Measurements from ENCODE around the gene CORO2A. TPM values are rescaled to one million over a fixed set of nuclear protein-coding genes. Genes with fewer than 3 reads are reported as not detected.

Gene CORO2A
- total and polyA plus RNA-seq, 2 of the 13 experiments (the other 11 are each of a cell fraction or from before 2014, with no cell fraction given), result 14.4 to 15.3 TPM

DNA sequence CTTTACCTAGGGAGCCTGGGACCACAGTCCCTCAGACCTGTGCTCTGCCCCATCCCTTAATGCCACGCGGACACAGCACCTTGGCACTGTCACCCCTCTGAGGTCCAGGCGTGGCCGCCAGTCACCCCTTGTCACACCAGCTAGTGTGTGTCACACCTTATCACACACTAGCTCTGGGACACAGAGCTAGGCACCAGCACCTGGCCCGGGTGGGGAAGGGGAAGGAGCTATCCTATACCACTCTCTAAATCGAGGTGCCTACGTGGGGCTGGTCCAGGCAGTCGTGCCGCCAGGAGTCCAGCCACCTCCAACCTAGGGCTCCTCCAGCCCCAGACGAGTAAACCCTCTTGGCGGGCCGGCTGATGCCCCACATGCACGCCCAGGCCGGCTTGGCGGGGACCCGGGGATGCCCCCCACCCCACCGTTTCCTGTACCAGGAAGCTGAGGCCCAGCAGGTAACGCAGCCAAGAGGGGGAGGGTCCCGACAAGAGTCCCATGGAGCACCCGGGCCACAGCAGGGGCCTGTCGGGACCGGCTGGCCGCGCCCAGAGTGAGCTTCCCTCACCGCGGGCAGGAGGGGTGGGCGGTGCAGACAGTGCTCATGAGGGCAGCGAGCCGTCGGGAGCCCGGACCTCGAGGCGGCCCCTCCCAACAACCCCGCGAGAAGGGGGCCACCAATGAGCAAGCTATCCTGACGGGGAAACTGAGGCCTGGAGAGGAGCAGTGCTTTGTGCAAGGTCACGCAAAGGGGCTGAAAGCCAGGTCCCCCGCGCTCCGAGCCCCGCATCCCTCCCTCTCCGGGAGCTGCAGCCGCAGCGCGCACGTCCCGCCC is 550 bp downstream of the CORO2A start:
- ChIA-PET POLR2A (interaction anchor here (0.9 to 3.6 kb wide), 10 partner anchors 9 to 209 kb away, joined by 3 to 24 read pairs (median 6); partner anchors contain the start of genes ANP32B, NANS, TBC1D2 and TRIM14), CTCF (ENCODE audit: low intra/inter-chr PET ratio, low total read pairs) (interaction anchor here (1.0 to 1.9 kb wide), 2 partner anchors 72 kb away, joined by 3 to 8 read pairs; no protein-coding TSS in a partner anchor)
- no peaks in the 10 kb centered on the region for H3K9me3 ChIP-seq (ENCODE audit: low read length)
- no peak for FAIRE-seq
- no peaks in the 10 kb centered on the region for H4K20me1 ChIP-seq (ENCODE audit: insufficient read depth, low read length)
- peak overlapping the region; percentile 68 for H3K27ac ChIP-seq (ENCODE audit: extremely low read length, insufficient read depth, low read length)
- ATAC-seq, result peak; percentile 61
- H3K27me3 ChIP-seq (ENCODE audit: control insufficient read depth in 1 of 2, insufficient read depth in 2 of 2, low read length in 2 of 2), result no peaks in the 10 kb centered on the region
- intact Hi-C loops (cut with micrococcal nuclease; ENCODE audit: unreplicated experiment) (loop anchor here (1.0 to 5.0 kb wide), 5 partner anchors 15 to 115 kb away; partner anchors contain the start of gene TRIM14), in situ Hi-C loops (cut with HindIII; ENCODE audit: extremely low pct_ligation_motif_present, low pct_unique_long_range_greater_than_20kb) (loop anchor here (5.0 kb wide), 1 partner anchor 75 kb away; the partner anchor contains the start of gene TRIM14)
- no TSS peak for BruUV-seq (replicated peaks)
- H2AFZ ChIP-seq (ENCODE audit: low read length), result no peak overlapping the region
- peak overlapping the region; percentile 81 to 98 (median 84) for H3K4me3 ChIP-seq (replicated peaks in 1 of 3; ENCODE audit: insufficient read depth in 1 of 3, low read depth in 2 of 3, low read length in 3 of 3)
- no peaks in the 10 kb centered on the region for H3K36me3 ChIP-seq (replicated peaks in 1 of 2; ENCODE audit: control insufficient read depth in 1 of 2, insufficient read depth in 2 of 2, low read length in 2 of 2)
- H3K79me2 ChIP-seq (ENCODE audit: insufficient read depth, low read length), result peaks cover 42% of the 10 kb centered on the region
- H3K9ac ChIP-seq (ENCODE audit: insufficient read depth, low read depth, low read length), result peak overlapping the region; percentile 79
- H3K4me1 ChIP-seq (ENCODE audit: insufficient read depth, low read length), result peaks cover 44% of the 10 kb centered on the region
- peak overlapping the region; percentile 85 for H3K4me2 ChIP-seq (ENCODE audit: low read depth, low read length)
- DNase-seq (ENCODE audit: low spot score), result no peak
- WGBS (ENCODE audit: low lambda C conversion rate), result 4% methylated on average over 10 of the region's 47 CpGs
- TF ChIP-seq SKI (IDR thresholded peaks at IDR 0.05; ENCODE audit: partially characterized antibody) (no peak), ZBTB7B (CRISPR knock-in tag; IDR thresholded peaks at IDR 0.05) (no peak), ZNF773 (CRISPR knock-in tag; IDR thresholded peaks at IDR 0.05; ENCODE audit: borderline replicate concordance) (no peak), ZNF232 (CRISPR knock-in tag; IDR thresholded peaks at IDR 0.05; ENCODE audit: borderline replicate concordance) (no peak), GRHL1 (CRISPR knock-in tag; conservative IDR thresholded peaks at IDR 0.05) (no peak), HNRNPLL (IDR thresholded peaks at IDR 0.05; ENCODE audit: low read depth, low read length, poor library complexity, severe bottlenecking) (peak; percentile 14), ZBTB43 (CRISPR knock-in tag; conservative IDR thresholded peaks at IDR 0.05) (0 out of 2 replicates have a peak, but pooled peaks have one; percentile 54), ARNT2 (CRISPR knock-in tag; IDR thresholded peaks at IDR 0.05; ENCODE audit: low read depth) (no peak), ZNF263 (CRISPR knock-in tag; IDR thresholded peaks at IDR 0.05) (peak; percentile 77), HNRNPL (IDR thresholded peaks at IDR 0.05; ENCODE audit: low read depth, low read length) (0 out of 2 replicates have a peak, but pooled peaks have one; percentile 23), ZNF329 (CRISPR knock-in tag; IDR thresholded peaks at IDR 0.05; ENCODE audit: low read depth) (no peak), ZNF674 (CRISPR knock-in tag; IDR thresholded peaks at IDR 0.05; ENCODE audit: low read depth) (0 out of 2 replicates have a peak, but pooled peaks have one; percentile 54), TEAD2 (CRISPR knock-in tag; IDR thresholded peaks at IDR 0.05) (no peak), DNMT3B (CRISPR knock-in tag; conservative IDR thresholded peaks at IDR 0.05) (no peak), ZNF788 (CRISPR knock-in tag; IDR thresholded peaks at IDR 0.05; ENCODE audit: borderline replicate concordance) (peak; percentile 50; the same call in 1 of the 2 replicates), NFKB2 (CRISPR knock-in tag; IDR thresholded peaks at IDR 0.05; ENCODE audit: borderline replicate concordance) (peak; percentile 25; the same call in 1 of the 2 replicates), MAFG (CRISPR knock-in tag; IDR thresholded peaks at IDR 0.05) (no peak), ZNF629 (CRISPR knock-in tag; conservative IDR thresholded peaks at IDR 0.05) (no peak), SALL1 (CRISPR knock-in tag; IDR thresholded peaks at IDR 0.05) (peak; percentile 27; the same call in 1 of the 2 replicates), BRD4 (CRISPR knock-in tag; IDR thresholded peaks at IDR 0.05) (no peak), ZMAT5 (CRISPR knock-in tag; IDR thresholded peaks at IDR 0.05; ENCODE audit: borderline replicate concordance, low read depth) (no peak)

All from HepG2 (cell line).